ENCODE results near the gene HK3.

GRCh38 chr5:176878463-176878862, 20.7 kb downstream of the HK3 start:
- TF ChIP-seq CTCF (IDR thresholded peaks at IDR 0.05; ENCODE audit: low read depth, low read length), result no peak
- no peak for TF ChIP-seq EZH2phosphoT487 (IDR thresholded peaks at IDR 0.05; ENCODE audit: low read depth)

Data from OCI-LY3 (cell line).